D721Med (cell line): Measurements from ENCODE around the gene MYL5.

ENCODE experiments used
- DNase-seq: peaks from one replicate; pipeline ENCODE4 v3.0.0; 2011; ENCODE audit warnings: low spot score; ENCODE audit not compliant: insufficient read length
- FAIRE-seq: peaks from 2 replicates; lab custom pipeline; 2011; peaks lifted over from hg19 to GRCh38; lab: Jason Lieb, UNC
- TF ChIP-seq, protein P1 (sequence below): IDR thresholded peaks from 2 replicates; pipeline ENCODE4 v1.5.1; 2012; ENCODE audit warnings: mild to moderate bottlenecking, control low read depth; ENCODE audit not compliant: insufficient read depth; ENCODE audit errors: missing control alignments

MYL5 gene

GRCh38 chr4:709348-709747 lies 35.0 kb downstream of the MYL5 start:
- no peak for DNase-seq
- TF ChIP-seq, protein P1, sequence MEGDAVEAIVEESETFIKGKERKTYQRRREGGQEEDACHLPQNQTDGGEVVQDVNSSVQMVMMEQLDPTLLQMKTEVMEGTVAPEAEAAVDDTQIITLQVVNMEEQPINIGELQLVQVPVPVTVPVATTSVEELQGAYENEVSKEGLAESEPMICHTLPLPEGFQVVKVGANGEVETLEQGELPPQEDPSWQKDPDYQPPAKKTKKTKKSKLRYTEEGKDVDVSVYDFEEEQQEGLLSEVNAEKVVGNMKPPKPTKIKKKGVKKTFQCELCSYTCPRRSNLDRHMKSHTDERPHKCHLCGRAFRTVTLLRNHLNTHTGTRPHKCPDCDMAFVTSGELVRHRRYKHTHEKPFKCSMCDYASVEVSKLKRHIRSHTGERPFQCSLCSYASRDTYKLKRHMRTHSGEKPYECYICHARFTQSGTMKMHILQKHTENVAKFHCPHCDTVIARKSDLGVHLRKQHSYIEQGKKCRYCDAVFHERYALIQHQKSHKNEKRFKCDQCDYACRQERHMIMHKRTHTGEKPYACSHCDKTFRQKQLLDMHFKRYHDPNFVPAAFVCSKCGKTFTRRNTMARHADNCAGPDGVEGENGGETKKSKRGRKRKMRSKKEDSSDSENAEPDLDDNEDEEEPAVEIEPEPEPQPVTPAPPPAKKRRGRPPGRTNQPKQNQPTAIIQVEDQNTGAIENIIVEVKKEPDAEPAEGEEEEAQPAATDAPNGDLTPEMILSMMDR: no peak
- no peak for FAIRE-seq

GRCh38 chr4:710116-710515 lies 35.8 kb downstream of the MYL5 start:
- TF ChIP-seq, protein P1: no peak
- DNase-seq (no peak), FAIRE-seq (no peak)

DNA sequence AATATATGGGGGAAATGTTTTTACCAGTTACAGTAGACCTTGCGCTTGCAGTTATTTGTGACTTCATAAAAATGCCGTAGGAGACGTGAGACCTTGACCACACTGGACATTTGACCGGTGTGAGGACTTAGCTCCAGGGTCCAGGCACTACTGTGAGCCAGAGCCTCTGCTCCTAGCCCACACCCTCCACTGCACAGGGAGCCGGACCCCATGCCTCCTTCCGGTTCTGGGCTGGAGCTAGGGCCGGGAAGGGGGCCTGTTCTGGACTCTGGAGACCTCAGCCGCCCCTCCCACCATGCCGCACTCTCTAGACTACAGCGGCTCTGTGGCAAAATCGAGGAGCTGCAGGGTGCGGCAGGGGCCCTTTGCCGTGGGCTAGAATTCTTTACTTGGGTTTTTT lies 36.6 kb downstream of the MYL5 start:
- no peak for FAIRE-seq
- no peak for DNase-seq
- TF ChIP-seq, protein P1: no peak

DNA sequence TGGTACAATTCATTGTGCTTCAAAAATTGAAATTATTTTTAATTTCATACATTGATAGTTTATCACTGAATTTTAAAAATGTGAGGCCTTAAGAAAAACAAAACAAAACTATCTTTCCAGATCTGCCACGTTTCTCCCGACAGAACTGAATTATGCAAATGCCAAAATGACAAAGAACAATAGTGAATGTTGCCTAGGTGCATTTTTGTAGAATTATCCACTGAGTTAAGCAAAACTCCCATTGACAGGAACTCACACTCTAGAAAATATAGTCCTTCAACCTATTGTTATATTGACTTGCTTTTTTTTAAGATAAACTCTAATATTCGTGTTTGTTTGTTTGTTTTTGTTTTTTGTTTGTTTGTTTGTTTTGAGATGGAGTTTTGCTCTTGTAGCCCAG lies 37.8 kb downstream of the MYL5 start:
- no peak for DNase-seq
- TF ChIP-seq, protein P1: no peak
- no peak for FAIRE-seq

DNA sequence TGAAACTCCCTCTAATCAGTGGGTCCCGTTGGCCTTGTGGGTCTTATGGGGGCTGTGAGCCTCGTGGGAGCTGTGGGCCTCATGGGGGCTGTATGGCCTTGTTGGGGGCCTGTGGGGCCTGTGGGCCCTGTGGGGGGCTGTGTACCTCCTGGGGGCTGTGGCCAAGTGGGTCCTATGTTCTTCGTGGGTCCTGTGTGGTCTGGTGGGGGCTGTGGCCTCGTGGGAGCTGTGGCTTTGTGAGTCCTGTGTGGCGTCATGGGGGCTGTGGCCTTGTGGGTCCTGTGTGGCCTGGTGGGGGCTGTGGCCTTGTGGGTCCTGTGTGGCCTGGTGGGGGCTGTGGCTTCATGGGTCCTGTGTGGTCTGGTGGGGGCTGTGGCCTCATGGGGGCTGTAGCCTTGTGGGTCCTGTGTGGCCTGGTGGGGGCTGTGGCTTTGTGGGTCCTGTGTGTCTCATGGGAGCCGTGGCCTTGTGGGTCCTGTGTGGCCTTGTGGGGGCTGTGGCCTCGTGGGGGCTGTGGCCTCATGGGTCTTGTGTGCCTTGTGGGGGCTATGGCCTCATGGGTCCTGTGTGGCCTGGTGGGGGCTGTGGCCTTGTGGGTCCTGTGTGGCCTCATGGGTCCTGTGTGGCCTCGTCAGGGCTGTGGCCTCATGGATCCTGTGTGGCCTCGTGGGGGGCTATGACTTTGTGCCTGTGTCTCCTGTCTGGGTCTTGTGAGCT lies 38.7 kb downstream of the MYL5 start:
- TF ChIP-seq, protein P1: no peak
- DNase-seq (no peak), FAIRE-seq (no peak)

DNA sequence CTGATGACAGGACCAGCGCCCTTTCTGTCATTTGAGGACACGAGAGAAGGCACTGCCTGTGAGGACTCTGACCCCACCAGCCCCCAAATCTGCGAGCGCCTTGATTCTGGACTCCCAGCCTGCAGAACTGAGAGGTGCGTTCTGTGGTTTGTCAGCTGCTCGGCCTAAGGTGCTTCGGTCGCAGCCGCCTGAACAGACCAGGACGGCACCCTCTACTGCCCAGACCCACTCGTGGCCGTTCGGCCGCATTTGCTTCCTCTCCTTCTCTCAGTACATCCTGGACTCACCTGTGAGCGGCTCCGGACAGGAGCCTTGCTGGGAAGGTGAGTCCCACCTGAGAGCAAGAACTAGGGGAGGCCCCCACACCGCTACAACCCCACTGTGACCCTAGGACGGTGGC lies 39.7 kb downstream of the MYL5 start:
- FAIRE-seq (no peak), DNase-seq (no peak)
- TF ChIP-seq, protein P1: no peak

- TF ChIP-seq, protein P1: no peak
These were observed 43.4 kb downstream of the MYL5 start for GRCh38 chr4:717601-718320.

More at GRCh38 chr4:717601-718320, 43.4 kb downstream of the MYL5 start:
- no peak for FAIRE-seq
- DNase-seq: no peak
